HEK293T (cell line): Measurements from ENCODE around the gene CBARP.
"Not testable (repeated sequence)": the region's sequence is repeated elsewhere in the genome, so short reads cannot be mapped to it uniquely, and the experiment has no call there.

Experiments used
- CTCF ChIA-PET: fragments of 350-600 bp; formaldehyde crosslinking; extraction: SDS; loops from one replicate; lab custom pipeline; 2021; ENCODE audit warnings: antibody characterized with exemption, inconsistent platforms; lab: Yijun Ruan, JAX
- POLR2A ChIA-PET: fragments of 350-600 bp; formaldehyde crosslinking; extraction: SDS; loops from one replicate; lab custom pipeline; 2020; ENCODE audit warnings: antibody characterized with exemption, inconsistent platforms; lab: Yijun Ruan, JAX
- DNase-seq: peaks from one replicate; pipeline ENCODE4 v3.0.0; 2012; ENCODE audit warnings: mixed read lengths; ENCODE audit errors: extremely low spot score
- ARNT ChIP-seq: fragments of 450-650 bp; IDR thresholded peaks from 2 replicates; pipeline ENCODE4 v1.6.1; 2017; ENCODE audit warnings: mild to moderate bottlenecking
- BHLHE40 ChIP-seq: fragments of 450-650 bp; IDR thresholded peaks from 2 replicates; pipeline ENCODE4 v1.6.1; 2016; ENCODE audit warnings: mild to moderate bottlenecking, moderate library complexity, borderline replicate concordance
- CTBP1 ChIP-seq: fragments of 450-650 bp; IDR thresholded peaks from 2 replicates; pipeline ENCODE4 v1.6.1; 2016; ENCODE audit warnings: borderline replicate concordance
- ELF4 ChIP-seq: fragments of 450-650 bp; IDR thresholded peaks from 2 replicates; pipeline ENCODE4 v1.6.1; 2017; ENCODE audit warnings: antibody characterized with exemption
- FOXA1 ChIP-seq: fragments of 450-650 bp; IDR thresholded peaks from 2 replicates; pipeline ENCODE4 v1.6.1; 2016; ENCODE audit warnings: mild to moderate bottlenecking
- FOXK2 ChIP-seq: fragments of 450-650 bp; IDR thresholded peaks from 2 replicates; pipeline ENCODE4 v1.6.1; 2016; ENCODE audit warnings: mild to moderate bottlenecking
- FOXM1 ChIP-seq: fragments of 450-650 bp; IDR thresholded peaks from 2 replicates; pipeline ENCODE4 v1.6.1; 2017; ENCODE audit warnings: mild to moderate bottlenecking, borderline replicate concordance
- HDGF ChIP-seq: fragments of 450-650 bp; IDR thresholded peaks from 2 replicates; pipeline ENCODE4 v1.6.1; 2017; ENCODE audit warnings: antibody characterized with exemption, borderline replicate concordance
- L3MBTL2 ChIP-seq: fragments of 450-650 bp; conservative IDR thresholded peaks from 2 replicates; pipeline ENCODE4 v1.6.1; 2016; ENCODE audit warnings: mild to moderate bottlenecking
- LEF1 ChIP-seq: fragments of 450-650 bp; IDR thresholded peaks from 2 replicates; pipeline ENCODE4 v1.6.1; 2017; ENCODE audit warnings: mild to moderate bottlenecking, borderline replicate concordance
- NFRKB ChIP-seq: fragments of 450-650 bp; IDR thresholded peaks from 2 replicates; pipeline ENCODE4 v1.6.1; 2016; ENCODE audit warnings: mild to moderate bottlenecking, moderate library complexity
- PKNOX1 ChIP-seq: fragments of 450-650 bp; IDR thresholded peaks from 2 replicates; pipeline ENCODE4 v1.6.1; 2016
- SP1 ChIP-seq: fragments of 450-650 bp; IDR thresholded peaks from 2 replicates; pipeline ENCODE4 v1.6.1; 2017
- SUZ12 ChIP-seq: fragments of 450-650 bp; IDR thresholded peaks from 2 replicates; pipeline ENCODE4 v1.6.1; 2016; ENCODE audit warnings: mild to moderate bottlenecking
- TARDBP ChIP-seq: fragments of 450-650 bp; IDR thresholded peaks from 2 replicates; pipeline ENCODE4 v1.6.1; 2016
- ZNF384 ChIP-seq: fragments of 450-650 bp; IDR thresholded peaks from 2 replicates; pipeline ENCODE4 v1.6.1; 2016

CBARP gene

DNA sequence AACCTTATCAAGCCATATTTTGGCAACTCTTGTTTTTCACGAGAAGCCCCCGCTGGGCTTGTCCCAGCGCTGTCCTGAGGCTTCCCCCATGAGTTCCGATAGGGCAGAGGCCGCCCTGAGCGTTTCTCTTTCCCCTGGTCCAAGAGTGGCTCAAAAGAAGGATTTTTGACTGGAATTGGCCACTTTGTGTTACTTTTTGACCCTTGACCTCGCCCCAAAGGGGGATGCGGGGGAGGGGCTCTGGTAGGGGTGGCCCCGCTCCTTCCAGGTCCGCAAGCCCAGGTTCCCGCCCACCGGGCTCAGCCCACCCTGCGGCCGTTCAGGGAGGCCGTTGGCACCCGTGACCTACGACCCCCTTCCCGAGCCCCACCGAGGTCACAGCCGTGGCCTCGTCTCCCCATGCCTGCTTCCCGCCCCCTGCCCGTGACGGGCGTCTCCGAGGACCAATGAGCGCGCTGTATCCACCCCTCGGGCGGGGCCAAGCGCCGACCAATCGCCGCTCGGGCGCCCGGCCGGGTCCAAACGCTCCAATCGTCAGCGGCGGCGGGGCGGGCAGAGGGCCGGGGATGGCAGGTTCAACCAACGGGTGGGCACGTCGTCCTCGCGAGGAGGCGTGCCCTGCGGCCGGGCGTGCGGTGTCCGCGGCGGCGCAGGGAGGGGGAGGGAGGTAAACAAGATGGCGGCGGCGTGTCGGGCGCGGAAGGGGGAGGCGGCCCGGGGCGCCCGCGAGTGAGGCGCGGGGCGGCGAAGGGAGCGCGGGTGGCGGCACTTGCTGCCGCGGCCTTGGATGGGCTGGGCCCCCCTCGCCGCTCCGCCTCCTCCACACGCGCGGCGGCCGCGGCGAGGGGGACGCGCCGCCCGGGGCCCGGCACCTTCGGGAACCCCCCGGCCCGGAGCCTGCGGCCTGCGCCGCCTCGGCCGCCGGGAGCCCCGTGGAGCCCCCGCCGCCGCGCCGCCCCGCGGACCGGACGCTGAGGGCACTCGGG is 32.4 kb downstream of the CBARP start, which contains the start of gene STK11:
Gene STK11 (plus strand): TSS at position 665 of the 986 bp plus-strand sequence. CDS start 1,136 bp downstream, outside the sequence.
- DNase-seq = peak; percentile 98
- POLR2A ChIA-PET = interaction anchor here (1.0 to 2.3 kb wide), 2 partner anchors 12 to 64 kb away, joined by 4 to 9 read pairs; partner anchors contain the start of gene CIRBP
- no peak for TF ChIP-seq ARNT
- TF ChIP-seq L3MBTL2 = peak; percentile 82
- peak; percentile 99 for TF ChIP-seq PKNOX1
- CTCF ChIA-PET = no interaction called here

- ChIA-PET CTCF (interaction anchor here (1.6 kb wide), 1 partner anchor 87 kb away, joined by 4 read pairs; no protein-coding TSS in a partner anchor), POLR2A (interaction anchor here (1.4 to 2.7 kb wide), 2 partner anchors 68 to 69 kb away, joined by 4 to 8 read pairs; partner anchors contain the start of gene CIRBP)
- DNase-seq = not testable (repeated sequence)
Observed at GRCh38 chr19:1200614-1201013, 37.2 kb downstream of the CBARP start.

DNA sequence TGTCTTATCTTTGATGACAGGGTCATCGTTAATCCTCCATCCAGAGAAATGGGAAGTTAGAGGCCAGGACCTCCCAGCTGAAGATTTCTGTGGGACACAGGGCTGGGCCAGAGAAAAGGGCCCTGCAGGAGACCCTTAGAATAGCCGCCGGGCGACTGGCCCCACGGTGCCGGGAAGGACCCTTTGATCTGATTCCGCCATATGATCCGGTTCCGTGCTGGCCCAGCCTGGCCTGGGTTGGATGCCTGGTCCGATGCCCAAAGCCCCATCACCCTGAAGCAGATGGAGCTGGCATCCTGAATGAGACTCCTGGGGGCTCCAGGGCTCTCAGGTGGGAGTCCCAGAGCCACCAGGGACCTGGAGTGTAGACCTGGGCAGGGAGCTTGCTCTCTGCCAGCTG is 38.3 kb downstream of the CBARP start:
- POLR2A ChIA-PET = interaction anchor here (1.4 to 2.7 kb wide), 2 partner anchors 69 to 70 kb away, joined by 4 to 8 read pairs; partner anchors contain the start of gene CIRBP
- no peak for TF ChIP-seq ELF4
- TF ChIP-seq SP1 = no peak
- CTCF ChIA-PET = no interaction called here
- DNase-seq = no peak

- POLR2A ChIA-PET = no interaction called here
- CTCF ChIA-PET = no interaction called here
- TF ChIP-seq FOXK2 (no peak), L3MBTL2 (no peak), ARNT (no peak), CTBP1 (no peak), SP1 (no peak), PKNOX1 (no peak), ELF4 (no peak), BHLHE40 (no peak), SUZ12 (no peak), FOXA1 (no peak), HDGF (no peak), TARDBP (no peak), ZNF384 (no peak), LEF1 (no peak), FOXM1 (no peak), NFRKB (no peak)
- no peak for DNase-seq
Observed at GRCh38 chr19:1189419-1189818, 48.4 kb downstream of the CBARP start.

DNA sequence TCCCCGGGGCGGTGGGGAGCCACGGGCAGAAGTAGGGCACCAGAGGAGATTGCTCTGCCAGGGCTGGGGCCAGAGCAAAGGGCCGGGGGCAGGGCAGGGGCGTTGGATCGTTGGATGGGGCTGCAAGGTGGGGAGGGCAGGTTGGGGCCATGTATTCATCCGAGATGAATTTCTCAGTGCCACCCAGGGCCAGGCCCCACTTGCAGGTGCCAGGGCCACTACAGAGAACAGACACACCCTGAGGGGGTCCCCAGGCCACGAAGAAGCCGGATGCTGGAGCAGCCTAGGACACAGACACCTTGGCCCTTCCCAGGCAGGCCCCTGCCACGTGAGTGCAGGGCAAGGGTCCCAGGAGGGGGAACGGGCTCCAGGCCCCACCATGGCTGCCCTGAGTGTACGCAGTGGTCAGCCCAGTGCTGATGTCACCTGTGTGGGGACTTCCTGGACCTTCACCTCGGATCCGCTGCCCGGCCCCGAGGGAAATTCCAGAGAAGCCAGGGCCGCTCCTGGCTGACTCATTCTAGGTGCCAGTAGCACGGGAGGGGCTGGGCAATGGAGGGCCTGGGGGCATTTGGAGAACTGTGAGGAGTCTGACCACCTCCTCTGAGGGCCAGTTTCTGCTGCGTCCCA is 54.1 kb downstream of the CBARP start:
- POLR2A ChIA-PET = no interaction called here
- TF ChIP-seq PKNOX1 = no peak
- TF ChIP-seq BHLHE40 = no peak
- no peak for TF ChIP-seq ELF4
- TF ChIP-seq FOXK2 = no peak
- TF ChIP-seq NFRKB = no peak
- no peak for TF ChIP-seq TARDBP
- no peak for TF ChIP-seq SP1
- no peak for TF ChIP-seq ZNF384
- TF ChIP-seq CTBP1 = no peak
- no peak for TF ChIP-seq LEF1
- no peak for TF ChIP-seq SUZ12
- TF ChIP-seq FOXM1 = no peak
- no peak for TF ChIP-seq ARNT
- TF ChIP-seq FOXA1 = no peak
- no peak for TF ChIP-seq L3MBTL2
- TF ChIP-seq HDGF = no peak
- CTCF ChIA-PET = no interaction called here
- DNase-seq = no peak

DNA sequence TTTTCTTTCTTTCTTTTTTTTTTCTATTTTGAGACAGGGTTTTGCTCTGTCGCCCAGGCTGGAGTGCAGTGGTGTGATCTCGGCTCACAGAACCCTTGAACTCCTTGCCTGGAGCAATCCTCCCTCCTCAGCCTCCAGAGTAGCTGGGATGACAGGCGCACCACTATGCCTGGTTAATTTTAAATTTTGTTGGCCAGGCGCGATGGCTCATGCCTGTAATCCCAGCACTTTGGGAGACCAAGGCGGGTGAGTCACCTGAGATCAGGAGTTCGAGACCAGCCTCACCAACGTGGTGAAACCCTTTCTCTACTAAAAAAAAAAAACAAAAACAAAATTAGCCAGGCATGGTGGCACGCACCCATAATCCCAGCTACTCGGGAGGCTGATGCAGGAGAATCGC is 55.1 kb downstream of the CBARP start:
- CTCF ChIA-PET = no interaction called here
- TF ChIP-seq SUZ12 (no peak), L3MBTL2 (no peak), PKNOX1 (no peak)
- no peak for DNase-seq
- POLR2A ChIA-PET = no interaction called here
